NCI-H2196 (cell line): ENCODE data around the gene LIAS.
"Not testable (repeated sequence)": the region's sequence is repeated elsewhere in the genome, so short reads cannot be mapped to it uniquely, and the experiment has no call there.

Experiments used
- DNase-seq: peaks from one replicate; lab custom pipeline; 2025; ENCODE audit not compliant: unreplicated experiment; lab: John Stamatoyannopoulos, UW

The LIAS gene

GRCh38 chr4:39458505-39459300 is at the start of gene LIAS, which contains the start of gene RPL9:
Gene LIAS (plus strand): TSS chr4:39459056. CDS start chr4:39459118, 62 bp downstream.
Gene RPL9 (minus strand): TSS chr4:39458922. CDS start chr4:39458439, 483 bp downstream.
- DNase-seq = peak; percentile 97

GRCh38 chr4:39410415-39410814 is 48.4 kb upstream of the LIAS start:
- DNase-seq = no peak

GRCh38 chr4:39411561-39411960 is 47.3 kb upstream of the LIAS start:
- DNase-seq = not testable (repeated sequence)

- no peak for DNase-seq
Measured at GRCh38 chr4:39415678-39416283, 43.1 kb upstream of the LIAS start.

GRCh38 chr4:39422247-39422646 is 36.6 kb upstream of the LIAS start:
- DNase-seq = no peak

- DNase-seq = not testable (repeated sequence)
Measured at GRCh38 chr4:39425297-39425696, 33.6 kb upstream of the LIAS start.

GRCh38 chr4:39426728-39427127 is 32.1 kb upstream of the LIAS start:
- no peak for DNase-seq

GRCh38 chr4:39427520-39428114 is 31.2 kb upstream of the LIAS start:
- no peak for DNase-seq

GRCh38 chr4:39429476-39430334 is 29.2 kb upstream of the LIAS start:
- DNase-seq = no peak

GRCh38 chr4:39433878-39434492 is 24.9 kb upstream of the LIAS start:
- no peak for DNase-seq

- DNase-seq = no peak
Measured at GRCh38 chr4:39435659-39436563, 22.9 kb upstream of the LIAS start.

- no peak for DNase-seq
Measured at GRCh38 chr4:39441593-39441992, 17.3 kb upstream of the LIAS start.

GRCh38 chr4:39442998-39443397 is 15.9 kb upstream of the LIAS start:
- no peak for DNase-seq

- DNase-seq = no peak
Measured at GRCh38 chr4:39446483-39446841, 12.4 kb upstream of the LIAS start.

- no peak for DNase-seq
Measured at GRCh38 chr4:39446842-39447573, 11.8 kb upstream of the LIAS start.

- DNase-seq = no peak
Measured at GRCh38 chr4:39450618-39451017, 8.2 kb upstream of the LIAS start.

GRCh38 chr4:39451423-39452023 is 7.3 kb upstream of the LIAS start:
- no peak for DNase-seq

GRCh38 chr4:39452153-39452859 is 6.5 kb upstream of the LIAS start:
- DNase-seq = no peak
